NCI-H2081 treated with DMSO at 0.1 percent for 48 hours (cell line): ENCODE results near the gene TMEM40.
"Not testable (repeated sequence)": the region's sequence is repeated elsewhere in the genome, so short reads cannot be mapped to it uniquely, and the experiment has no call there.

Source experiments
- DNase-seq: peaks from one replicate; lab custom pipeline; 2025; lab: John Stamatoyannopoulos, UW

TMEM40 gene

GRCh38 chr3:12716605-12717151 lies 42.4 kb downstream of the TMEM40 start:
- no peak for DNase-seq

GRCh38 chr3:12714278-12714677 lies 44.8 kb downstream of the TMEM40 start:
- DNase-seq: no peak

- no peak for DNase-seq
These were observed 49.0 kb downstream of the TMEM40 start for GRCh38 chr3:12710062-12710461.

- DNase-seq: no peak
These were observed 49.7 kb downstream of the TMEM40 start for GRCh38 chr3:12709334-12709733.

DNA sequence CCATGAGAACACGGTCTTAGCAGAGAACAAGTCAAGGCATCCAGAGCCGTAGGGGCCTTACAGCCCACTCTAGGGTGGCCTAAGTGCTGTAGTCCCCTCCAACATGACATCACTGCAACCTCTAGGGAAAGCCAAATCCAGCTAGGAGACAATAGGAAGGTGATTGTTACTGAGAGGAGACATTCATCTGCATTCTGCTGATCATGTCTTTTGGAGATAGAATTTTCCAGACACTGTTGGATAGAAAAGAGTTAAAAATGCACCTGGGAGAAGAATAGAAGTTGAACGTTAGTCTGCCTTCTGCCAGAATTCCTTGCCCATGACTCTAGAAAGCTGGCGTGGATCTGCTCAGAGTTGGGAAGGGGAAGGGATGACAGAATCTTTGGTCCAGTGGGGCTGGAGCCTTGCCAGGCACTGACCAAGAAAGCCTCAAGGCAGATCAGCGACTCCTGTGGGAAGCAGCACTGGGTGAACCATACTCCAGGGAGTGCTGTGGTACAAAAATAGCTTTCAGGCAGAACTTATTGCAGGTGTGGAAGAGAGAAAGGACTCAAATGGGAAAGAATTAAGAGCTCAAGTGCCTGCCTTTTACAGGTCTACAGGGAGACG lies 50.4 kb downstream of the TMEM40 start:
- DNase-seq: no peak

- no peak for DNase-seq
These were observed 51.6 kb downstream of the TMEM40 start for GRCh38 chr3:12707449-12707848.

DNA sequence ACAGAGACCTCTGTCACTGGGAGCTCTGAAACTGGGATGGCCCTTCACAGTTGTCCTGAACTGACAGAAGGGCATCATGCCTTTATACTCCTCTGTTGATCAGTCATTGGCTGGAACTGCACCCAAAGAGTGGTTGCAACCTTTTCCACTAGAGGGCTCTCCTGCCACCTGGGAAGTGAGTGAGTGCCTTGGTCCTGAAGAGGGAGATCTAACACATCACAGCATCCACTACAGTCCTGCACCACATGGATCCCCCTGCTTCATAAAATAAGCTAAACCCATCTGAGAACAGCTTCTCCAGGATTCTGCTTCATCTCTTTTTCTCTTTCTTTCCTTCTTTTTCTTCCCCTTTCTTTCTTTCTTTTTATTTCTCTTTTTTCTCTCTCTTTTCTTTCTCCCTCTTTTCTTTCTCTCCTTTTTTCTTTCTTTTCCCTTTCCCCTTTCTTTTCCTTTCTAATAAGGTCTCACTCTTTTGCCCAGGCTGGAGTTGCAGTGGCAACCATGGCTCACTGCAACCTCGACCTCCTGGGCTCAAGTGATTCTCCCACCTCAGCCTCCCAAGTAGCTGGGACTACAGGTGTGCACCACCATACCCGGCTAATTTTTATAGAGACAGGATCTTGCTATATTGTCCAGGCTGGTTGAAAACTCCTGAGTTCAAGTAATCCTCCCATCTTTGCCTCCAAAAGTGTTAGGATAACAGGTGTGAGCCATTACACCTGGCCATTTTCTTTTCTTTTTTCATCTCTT lies 52.4 kb downstream of the TMEM40 start:
- peak; percentile 9 for DNase-seq

- no peak for DNase-seq
These were observed 53.1 kb downstream of the TMEM40 start for GRCh38 chr3:12705981-12706380.

GRCh38 chr3:12705374-12705926 lies 53.6 kb downstream of the TMEM40 start:
- no peak for DNase-seq

- no peak for DNase-seq
These were observed 56.6 kb downstream of the TMEM40 start for GRCh38 chr3:12702501-12702900.

- DNase-seq: not testable (repeated sequence)
These were observed 57.5 kb downstream of the TMEM40 start for GRCh38 chr3:12701601-12702000.

GRCh38 chr3:12700800-12701199 lies 58.3 kb downstream of the TMEM40 start:
- DNase-seq: no peak

DNA sequence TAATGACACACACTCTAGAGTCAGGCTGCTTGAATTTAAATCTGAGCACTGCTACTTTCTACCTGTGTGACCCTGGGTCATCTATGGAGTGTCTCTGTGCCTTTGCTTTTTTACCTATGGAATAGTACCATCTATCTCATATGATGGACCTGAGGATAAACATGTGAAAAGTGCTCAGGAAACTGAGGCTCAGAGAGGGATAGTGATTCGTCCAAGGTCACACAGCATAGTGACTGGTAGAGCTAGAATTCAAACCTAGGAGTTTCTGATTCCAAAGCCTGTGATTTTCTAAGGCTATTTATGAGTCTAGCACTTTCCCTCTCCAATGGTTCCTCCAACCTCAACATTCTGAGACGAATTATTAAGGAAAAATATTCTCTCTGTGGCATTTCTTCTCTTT lies 63.1 kb downstream of the TMEM40 start:
- no peak for DNase-seq

- no peak for DNase-seq
These were observed 63.9 kb downstream of the TMEM40 start for GRCh38 chr3:12695112-12695511.

GRCh38 chr3:12692444-12692843 lies 66.6 kb downstream of the TMEM40 start:
- DNase-seq: no peak

DNA sequence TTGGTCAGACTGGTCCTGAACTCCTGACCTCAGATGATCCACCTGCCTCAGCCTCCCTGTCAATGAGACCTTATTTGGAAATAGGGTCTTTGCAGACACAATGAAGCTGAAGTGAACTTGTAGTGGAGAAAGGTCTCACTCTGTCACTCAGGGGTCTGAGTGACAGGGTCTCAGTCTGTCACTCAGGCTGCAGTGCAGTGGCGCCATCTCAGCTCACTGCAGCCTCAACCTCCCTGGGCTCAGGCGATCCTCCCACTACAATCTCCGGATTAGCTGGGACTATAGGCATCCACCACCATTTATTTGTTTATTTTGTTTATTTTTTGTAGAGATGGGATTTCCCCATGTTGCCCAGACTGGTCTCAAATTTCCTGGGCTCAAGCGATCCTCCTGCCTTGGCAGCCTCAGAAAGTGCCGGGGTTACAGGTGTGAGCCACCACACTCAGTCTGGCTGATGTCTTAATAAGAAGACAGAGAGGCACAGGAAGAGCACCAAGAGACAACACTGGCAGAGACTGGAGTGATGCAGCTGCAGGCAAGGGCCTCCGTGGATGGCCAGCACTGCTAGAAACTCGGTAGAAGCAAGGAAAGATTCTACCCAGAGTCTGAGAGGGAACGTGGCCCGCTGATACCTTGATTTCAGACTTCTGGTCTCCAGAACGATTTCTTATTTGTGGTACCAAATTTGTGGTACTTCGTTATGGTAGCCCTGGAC lies 68.9 kb downstream of the TMEM40 start:
- DNase-seq: no peak

GRCh38 chr3:12687948-12688347 lies 71.1 kb downstream of the TMEM40 start:
- no peak for DNase-seq

- DNase-seq: no peak
These were observed 73.0 kb downstream of the TMEM40 start for GRCh38 chr3:12686096-12686495.
